Stimulated activated CD8-positive, alpha-beta memory T cell treated with anti-CD3 and anti-CD28 coated beads, Interleukin-7, amount 100 ng/mL, for 24 hours (primary cell): Measurements from ENCODE around the gene HTR4.

Source experiments
- DNase-seq: peaks from one replicate; pipeline ENCODE4 v3.0.0-alpha.2; 2020; ENCODE audit warnings: low read depth

HTR4 gene

DNA sequence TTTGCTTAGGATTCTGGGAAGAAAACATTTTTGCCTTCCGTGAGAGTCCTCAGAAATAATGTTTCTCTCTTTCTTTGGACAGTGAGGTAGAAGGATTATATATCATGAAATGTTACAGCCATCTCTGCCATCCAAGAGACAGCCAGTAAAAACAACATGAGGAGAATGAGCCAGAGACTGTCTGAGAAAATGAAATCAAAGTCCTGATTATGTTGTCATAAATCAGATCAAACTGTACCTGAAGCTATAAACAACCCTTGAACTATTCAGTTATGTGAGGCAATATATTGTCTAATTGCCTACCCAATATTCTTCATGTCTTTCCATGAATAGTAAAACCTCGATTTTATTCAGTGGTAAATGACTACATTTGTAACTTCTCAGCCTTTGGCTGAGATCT is 9.2 kb upstream of the HTR4 start:
- DNase-seq = no peak

GRCh38 chr5:148660346-148660660 is 6.0 kb upstream of the HTR4 start:
- no peak for DNase-seq

- no peak for DNase-seq
Observed at GRCh38 chr5:148659641-148660345, 5.5 kb upstream of the HTR4 start.

- DNase-seq = no peak
Observed at GRCh38 chr5:148653291-148653835, 964 bp downstream of the HTR4 start.

GRCh38 chr5:148651528-148651927 is 2.8 kb downstream of the HTR4 start:
- no peak for DNase-seq

GRCh38 chr5:148645527-148645926 is 8.8 kb downstream of the HTR4 start:
- no peak for DNase-seq

DNA sequence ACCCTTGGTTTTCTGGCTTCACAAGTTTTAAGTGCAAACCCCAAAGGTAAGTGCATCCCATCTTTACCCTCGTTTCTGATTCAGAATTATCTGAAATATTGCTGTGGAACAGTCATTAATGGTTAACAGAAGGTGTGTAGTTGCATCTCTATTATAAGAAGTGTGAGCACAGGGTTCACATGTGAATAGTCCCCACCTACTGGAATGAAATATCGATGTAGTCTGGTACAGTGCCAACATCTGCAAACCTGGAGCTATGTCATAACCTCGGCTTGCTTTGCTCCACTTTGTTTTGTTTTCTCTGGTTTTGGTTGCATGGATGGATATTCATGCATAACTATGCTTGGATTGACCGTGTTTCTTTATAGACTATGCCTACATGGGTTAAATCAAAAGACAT is 12.6 kb downstream of the HTR4 start:
- no peak for DNase-seq

GRCh38 chr5:148640471-148640870 is 13.9 kb downstream of the HTR4 start:
- DNase-seq = no peak

- DNase-seq = no peak
Observed at GRCh38 chr5:148639081-148639480, 15.2 kb downstream of the HTR4 start.

GRCh38 chr5:148636353-148636752 is 18.0 kb downstream of the HTR4 start:
- no peak for DNase-seq

- DNase-seq = no peak
Observed at GRCh38 chr5:148635321-148636083, 18.8 kb downstream of the HTR4 start.

- no peak for DNase-seq
Observed at GRCh38 chr5:148633067-148633377, 21.3 kb downstream of the HTR4 start.

GRCh38 chr5:148632255-148633066 is 21.9 kb downstream of the HTR4 start:
- no peak for DNase-seq

DNA sequence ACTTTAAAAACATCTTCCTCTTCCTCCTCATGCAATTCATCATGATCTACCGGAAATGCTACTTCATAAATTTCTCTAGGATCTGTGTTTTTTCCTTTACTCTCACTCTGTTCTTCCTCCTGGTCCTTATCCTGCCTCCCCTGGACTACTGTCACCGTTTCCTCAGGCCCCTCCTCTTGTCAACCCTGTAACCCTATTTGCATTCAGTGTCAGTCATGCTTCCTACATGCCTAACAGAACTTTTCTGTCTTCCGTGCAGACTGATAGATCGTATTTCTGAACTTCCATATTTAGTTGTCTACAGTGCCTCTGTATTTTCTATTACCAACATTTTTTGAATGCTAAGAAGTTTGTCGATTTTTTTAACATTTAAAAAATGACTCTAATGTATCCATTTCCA is 27.3 kb downstream of the HTR4 start:
- DNase-seq = no peak

DNA sequence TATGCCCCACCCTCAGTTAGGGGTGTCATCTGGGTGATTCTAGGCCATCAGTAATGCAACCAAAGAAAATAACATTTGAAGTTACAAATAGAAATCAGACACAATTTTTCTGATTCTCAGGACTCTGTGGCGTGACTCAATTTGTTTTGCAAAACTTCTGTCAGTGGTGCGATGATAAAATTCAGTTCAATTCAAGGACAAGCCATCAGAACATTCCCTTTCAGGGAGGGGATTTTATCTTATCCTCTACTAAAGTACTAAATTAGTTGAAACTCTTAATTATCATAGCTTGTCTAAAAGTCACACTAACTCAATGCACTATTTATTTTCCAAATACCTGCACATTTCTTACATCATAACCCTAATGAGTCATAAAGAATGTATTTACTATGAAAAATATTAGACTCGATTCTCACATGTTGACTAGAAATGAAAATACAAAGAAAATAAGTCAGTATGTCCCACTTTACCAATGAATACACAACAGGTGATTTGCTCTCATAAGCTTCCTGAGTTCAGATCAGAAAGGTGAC is 28.2 kb downstream of the HTR4 start:
- no peak for DNase-seq

- no peak for DNase-seq
Observed at GRCh38 chr5:148625250-148625649, 29.1 kb downstream of the HTR4 start.

DNA sequence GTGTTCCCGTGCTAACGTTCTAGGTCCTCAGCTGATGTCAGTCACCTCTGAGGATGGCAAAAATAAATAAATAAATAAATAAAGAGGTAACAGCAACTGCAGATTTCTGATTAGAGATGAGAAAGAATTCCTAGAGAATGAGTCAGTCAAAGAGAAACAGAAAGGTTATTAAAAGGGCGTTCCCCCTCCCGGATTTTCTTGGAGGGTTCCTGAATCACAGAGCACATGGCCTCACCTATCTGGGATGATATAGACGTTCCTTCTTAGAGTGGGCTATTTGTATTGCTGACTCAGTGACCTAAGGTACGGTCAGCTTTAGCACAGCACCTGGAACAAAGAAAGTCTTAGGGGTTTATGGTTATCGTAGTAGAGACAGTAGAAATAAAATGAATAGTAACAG is 30.6 kb downstream of the HTR4 start:
- no peak for DNase-seq

DNA sequence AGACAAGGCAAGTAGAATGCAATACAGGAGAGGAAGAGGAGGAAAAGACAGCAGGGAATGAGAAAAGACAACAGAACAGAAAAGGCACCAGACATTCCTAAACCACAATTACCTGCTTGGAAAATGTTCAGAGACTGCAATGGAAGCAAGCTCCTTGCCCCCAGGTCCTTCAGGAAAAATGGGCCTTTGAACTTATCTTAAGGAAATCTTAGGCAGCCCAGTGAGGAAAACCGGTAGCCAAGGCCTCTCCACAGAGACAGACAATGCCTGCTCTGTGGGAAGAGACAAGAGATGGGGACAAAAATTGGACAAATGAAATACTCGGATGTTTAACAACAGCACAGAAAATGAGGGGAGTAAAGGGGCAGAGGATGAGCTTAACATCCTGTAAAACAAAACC is 31.2 kb downstream of the HTR4 start:
- no peak for DNase-seq

DNA sequence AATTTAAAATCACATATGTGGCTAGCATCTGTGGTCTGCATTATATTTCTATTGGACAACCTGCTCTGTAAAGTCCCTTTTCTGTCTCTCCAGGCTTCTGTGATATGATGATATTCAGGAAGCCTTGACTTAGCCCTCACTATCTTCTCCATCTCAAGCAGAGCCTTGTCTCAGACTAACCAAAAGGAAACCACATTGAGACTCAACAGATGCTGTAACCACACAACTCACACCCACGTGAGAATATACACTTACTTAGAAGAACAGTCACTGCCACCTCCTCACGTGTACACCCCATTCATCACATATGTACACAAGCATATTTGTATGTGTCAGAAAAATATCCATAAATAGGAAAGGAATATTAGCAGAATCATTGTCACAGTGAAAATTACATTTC is 33.6 kb downstream of the HTR4 start:
- DNase-seq = no peak

GRCh38 chr5:148620091-148620490 is 34.2 kb downstream of the HTR4 start:
- no peak for DNase-seq

GRCh38 chr5:148619484-148619883 is 34.8 kb downstream of the HTR4 start:
- DNase-seq = no peak

DNA sequence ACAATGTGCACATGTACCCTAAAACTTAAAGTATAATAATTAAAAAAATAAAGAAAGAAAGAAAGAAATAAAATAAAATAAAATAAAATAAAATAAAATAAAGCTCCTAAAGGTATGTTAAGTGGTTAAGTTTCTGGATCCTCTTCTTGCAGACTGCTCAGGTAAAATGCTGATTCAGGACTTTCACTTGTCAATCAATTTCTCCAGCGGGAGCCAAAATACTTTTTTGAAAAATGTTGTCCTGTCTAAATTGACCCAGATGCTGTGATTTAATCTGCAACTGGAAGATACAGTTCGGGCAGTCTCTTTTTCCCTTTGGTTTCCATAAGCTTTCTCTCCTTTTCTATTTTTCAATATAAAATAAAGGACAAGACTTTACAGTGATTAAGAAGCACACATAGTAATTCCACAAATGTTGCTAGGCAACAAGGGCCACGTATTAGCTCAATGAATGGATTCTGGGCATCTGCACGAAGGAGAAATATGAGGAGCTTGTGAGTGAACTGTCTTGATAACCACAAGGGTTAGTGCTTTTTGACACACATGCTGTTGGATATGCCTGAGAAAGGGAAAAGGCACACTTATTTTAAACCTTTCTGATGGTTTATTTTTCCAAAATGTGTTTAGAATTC is 38.6 kb downstream of the HTR4 start:
- DNase-seq = no peak
